OCI-LY7 (cell line): Measurements from ENCODE around the gene ZMIZ1. TPM values are rescaled to one million over a fixed set of nuclear protein-coding genes. Genes with fewer than 3 reads are reported as not detected.

Source experiments
- BruUV-seq: library from RNA; stranded (reverse); fragments of 400-500 nt; replicated peaks from 2 replicates; lab custom pipeline; 2021; lab: Mats Ljungman, UMichigan
- CTCF ChIA-PET: fragments of 300-600 bp; sonication (Branson Sonifier 250); formaldehyde crosslinking; loops from one replicate; lab custom pipeline; 2022; ENCODE audit warnings: antibody characterized with exemption; ENCODE audit not compliant: unreplicated experiment; lab: Charles Lee
- POLR2A ChIA-PET: fragments of 300-600 bp; sonication (Branson Sonifier 250); formaldehyde crosslinking; loops from one replicate; lab custom pipeline; 2022; ENCODE audit warnings: antibody characterized with exemption; lab: Charles Lee
- DNase-seq: peaks from one replicate; pipeline ENCODE4 v3.0.0-alpha.2; 2015; ENCODE audit warnings: low spot score
- H2AFZ ChIP-seq: fragments of 200-600 bp; sonication (generic), shearing (Covaris generic); 2 replicates; pipeline ENCODE4 v1.6.1; 2014; ENCODE audit warnings: mild to moderate bottlenecking, antibody characterized with exemption, low read length, moderate library complexity
- H3K27ac ChIP-seq: fragments of 200-600 bp; sonication (generic); 2 replicates; pipeline ENCODE4 v1.5.1; 2014; ENCODE audit warnings: mixed run types, low read depth, mild to moderate bottlenecking, moderate library complexity, low read length, inconsistent platforms; ENCODE audit not compliant: poor library complexity, severe bottlenecking
- H3K36me3 ChIP-seq: fragments of 200-600 bp; sonication (generic); 2 replicates; pipeline ENCODE4 v1.6.1; 2014; ENCODE audit warnings: mild to moderate bottlenecking, antibody characterized with exemption, low read length, moderate library complexity, mixed read lengths; ENCODE audit not compliant: insufficient read depth
- H3K4me1 ChIP-seq: fragments of 200-600 bp; sonication (generic); 2 replicates; pipeline ENCODE4 v1.5.1; 2014; ENCODE audit warnings: mild to moderate bottlenecking, low read length; ENCODE audit not compliant: insufficient read depth, poor library complexity, severe bottlenecking
- H3K4me2 ChIP-seq: fragments of 200-600 bp; sonication (generic); 2 replicates; pipeline ENCODE4 v1.6.1; 2014; ENCODE audit warnings: mild to moderate bottlenecking, low read length
- H3K4me3 ChIP-seq: fragments of 200-600 bp; sonication (generic); 2 replicates; pipeline ENCODE4 v1.5.1; 2014; ENCODE audit warnings: mild to moderate bottlenecking, low read depth, low read length; ENCODE audit not compliant: poor library complexity, severe bottlenecking
- H3K79me2 ChIP-seq: fragments of 200-600 bp; sonication (generic); 2 replicates; pipeline ENCODE4 v1.6.1; 2016; ENCODE audit warnings: low read depth, mild to moderate bottlenecking, low read length, moderate library complexity, mixed read lengths; ENCODE audit not compliant: insufficient read depth
- H3K9me2 ChIP-seq: fragments of 200-600 bp; sonication (generic); 2 replicates; pipeline ENCODE4 v1.6.1; 2016; ENCODE audit warnings: mild to moderate bottlenecking, low read length, mixed read lengths; ENCODE audit not compliant: insufficient read depth
- H3K9me3 ChIP-seq: fragments of 200-600 bp; sonication (generic); 2 replicates; pipeline ENCODE4 v1.6.1; 2014; ENCODE audit warnings: mild to moderate bottlenecking, mixed run types, low read length, mixed read lengths
- H4K20me1 ChIP-seq: fragments of 200-600 bp; sonication (generic); 2 replicates; pipeline ENCODE4 v1.6.1; 2014; ENCODE audit warnings: mild to moderate bottlenecking, antibody characterized with exemption, low read length, moderate library complexity, mixed read lengths; ENCODE audit not compliant: insufficient read depth
- CTCF ChIP-seq: fragments of 200-600 bp; sonication (generic); conservative IDR thresholded peaks from 2 replicates; pipeline ENCODE4 v1.5.1; 2014; ENCODE audit warnings: mild to moderate bottlenecking, antibody characterized with exemption, low read length, moderate library complexity, mixed read lengths
- EZH2phosphoT487 ChIP-seq: fragments of 200-600 bp; sonication (generic); IDR thresholded peaks from 2 replicates; pipeline ENCODE4 v1.6.1; 2018; ENCODE audit warnings: low read depth, borderline replicate concordance, mild to moderate bottlenecking, mixed run types, antibody characterized with exemption, low read length, moderate library complexity, mixed read lengths
- intact Hi-C: fragments of 100-400 bp; cut with micrococcal nuclease; formaldehyde crosslinking; loops from one replicate; pipeline ENCODE4 v1.10.0; 2022; ENCODE audit not compliant: unreplicated experiment
- total RNA-seq, 2 experiments: library from RNA; depleted of rRNA in 1 of 2; stranded (reverse); fragments of >200 nt in 1 of 2; shearing (Covaris generic) in 1 of 2; gene quantifications; 2 replicates each; pipeline ENCODE4 v1.2.3, GENCODE V29; 2014 to 2022

The ZMIZ1 gene
- total RNA-seq, 2 experiments from 2014 or later: 20.4 to 66.9 TPM

GRCh38 chr10:79026341-79026761 lies 42.4 kb upstream of the ZMIZ1 start:
- BruUV-seq: no TSS peak
- Histone ChIP-seq H3K9me2 (no peaks in the 10 kb centered on the region), H3K4me3 (no peak overlapping the region), H3K36me3 (no peaks in the 10 kb centered on the region), H4K20me1 (no peaks in the 10 kb centered on the region), H3K4me1 (peaks cover 16% of the 10 kb centered on the region), H3K4me2 (no peak overlapping the region), H2AFZ (no peak overlapping the region), H3K9me3 (no peaks in the 10 kb centered on the region), H3K27ac (no peak overlapping the region), H3K79me2 (no peaks in the 10 kb centered on the region)
- ChIA-PET POLR2A (interaction anchor here (0.6 kb wide), 1 partner anchor 36 kb away, joined by 3 read pairs; no protein-coding TSS in a partner anchor), CTCF (no interaction called here)
- intact Hi-C loops: no loop called here
- no peak for DNase-seq
- TF ChIP-seq EZH2phosphoT487 (no peak), CTCF (no peak)

- Histone ChIP-seq H4K20me1 (no peaks in the 10 kb centered on the region), H2AFZ (no peak overlapping the region), H3K36me3 (no peaks in the 10 kb centered on the region), H3K27ac (no peak overlapping the region), H3K9me2 (no peaks in the 10 kb centered on the region), H3K4me1 (peaks cover 16% of the 10 kb centered on the region), H3K4me2 (no peak overlapping the region), H3K79me2 (no peaks in the 10 kb centered on the region), H3K9me3 (no peaks in the 10 kb centered on the region), H3K4me3 (no peak overlapping the region)
- no TSS peak for BruUV-seq
- POLR2A ChIA-PET: no interaction called here
- DNase-seq: no peak
- CTCF ChIA-PET: no interaction called here
- TF ChIP-seq CTCF: no peak
- no peak for TF ChIP-seq EZH2phosphoT487
- intact Hi-C loops: no loop called here
Measured at GRCh38 chr10:79026806-79027146, 42.0 kb upstream of the ZMIZ1 start.

GRCh38 chr10:79027147-79028055 lies 41.4 kb upstream of the ZMIZ1 start:
- peaks cover 16% of the 10 kb centered on the region for H3K4me1 ChIP-seq
- no peaks in the 10 kb centered on the region for H3K9me3 ChIP-seq
- no peaks in the 10 kb centered on the region for H4K20me1 ChIP-seq
- H3K36me3 ChIP-seq: no peaks in the 10 kb centered on the region
- TF ChIP-seq EZH2phosphoT487: no peak
- no peak overlapping the region for H2AFZ ChIP-seq
- ChIA-PET CTCF (no interaction called here), POLR2A (no interaction called here)
- BruUV-seq: no TSS peak
- no peaks in the 10 kb centered on the region for H3K9me2 ChIP-seq
- H3K79me2 ChIP-seq: no peaks in the 10 kb centered on the region
- intact Hi-C loops: no loop called here
- no peak for DNase-seq
- H3K4me3 ChIP-seq: no peak overlapping the region
- no peak overlapping the region for H3K4me2 ChIP-seq
- no peak overlapping the region for H3K27ac ChIP-seq
